K562 (cell line): ENCODE results near the gene ZFR2. TPM values are rescaled to one million over a fixed set of nuclear protein-coding genes. Genes with fewer than 3 reads are reported as not detected.
A peak's percentile ranks its signal among the peaks of the same experiment; 100 is the strongest.

Experiments used
- ATF7 ChIP-seq: fragments of 450-650 bp; IDR thresholded peaks from 2 replicates; pipeline ENCODE4 v1.7.1; 2014; ENCODE audit warnings: mild to moderate bottlenecking, moderate library complexity
- EGR1 ChIP-seq: fragments of 450-650 bp; conservative IDR thresholded peaks from 2 replicates; pipeline ENCODE4 v1.6.1; 2017; ENCODE audit warnings: mild to moderate bottlenecking
- ELF1 ChIP-seq: fragments of 200-800 bp; sonication (Bioruptor generic); IDR thresholded peaks from 2 replicates; pipeline ENCODE4 v1.6.1; 2016; ENCODE audit warnings: missing genetic modification characterization, missing compliant biosample characterization
- KAT2B ChIP-seq: IDR thresholded peaks from one replicate; pipeline ENCODE4 v1.6.1; 2012; ENCODE audit warnings: low read depth, mild to moderate bottlenecking, control low read depth, inconsistent platforms, low read length, moderate library complexity
- LCOR ChIP-seq: sonication (generic); formaldehyde crosslinking; IDR thresholded peaks from 2 replicates; pipeline ENCODE4 v1.8.0; 2022; ENCODE audit warnings: mild to moderate bottlenecking, missing genetic modification reagents
- REST ChIP-seq, 2 experiments: fragments of 450-650 bp; formaldehyde crosslinking in 1 of 2; IDR thresholded peaks; 2 replicates each; pipeline versions ENCODE4 v1.4.0 to v1.6.1; 2014 to 2020; ENCODE audit warnings: mild to moderate bottlenecking in 2 of 2, borderline replicate concordance in 1 of 2, low read depth in 1 of 2
- SMC3 ChIP-seq: conservative IDR thresholded peaks from 2 replicates; pipeline ENCODE4 v1.6.1; 2011; ENCODE audit warnings: low read depth, low read length, improper control_type of control experiment; ENCODE audit not compliant: insufficient read depth
- STAG1 ChIP-seq: sonication (generic); formaldehyde crosslinking; IDR thresholded peaks from 2 replicates; pipeline ENCODE4 v1.5.0; 2020; ENCODE audit warnings: missing genetic modification reagents, borderline replicate concordance
- polyA plus RNA-seq, 8 experiments: library from polyadenylated mRNA; depleted of rRNA in 4 of 8; stranded (reverse) in 5 of 8; unstranded in 3 of 8; fragments of >200 nt; fragmentation: Nextera tagmentation in 2 of 8; fragmentation: Illumina TruSeq in 1 of 8; extraction: Ambion mirVana in 2 of 8; extraction: Trizol in 1 of 8; gene quantifications; 2 replicates each; pipeline versions ENCODE4 v1.2.1 to v1.2.3, GENCODE V29; 2011 to 2014; ENCODE audit warnings: inconsistent platforms in 1 of 8, missing spikeins in 1 of 8
- total RNA-seq, 7 experiments: library from RNA; depleted of rRNA in 6 of 7; stranded (reverse); fragments of >200 nt in 6 of 7; fragmentation: Illumina TruSeq in 2 of 7; extraction: Trizol in 2 of 7; gene quantifications; 2 replicates each; pipeline versions ENCODE4 v1.2.1 to v1.2.3, GENCODE V29; 2011 to 2021; ENCODE audit warnings: low replicate concordance in 1 of 7
- TF ChIP-seq, protein P1 (sequence below): fragments of 450-650 bp; IDR thresholded peaks from 2 replicates; pipeline ENCODE4 v1.6.1; 2014; ENCODE audit warnings: low read depth, mild to moderate bottlenecking, moderate library complexity, borderline replicate concordance
- TF ChIP-seq, protein P2 (sequence below): sonication (generic); formaldehyde crosslinking; IDR thresholded peaks from 2 replicates; pipeline ENCODE4 v1.8.1; 2023; ENCODE audit warnings: mild to moderate bottlenecking, missing genetic modification reagents
- TF ChIP-seq, protein P3 (sequence below): sonication (generic); formaldehyde crosslinking; IDR thresholded peaks from 2 replicates; pipeline ENCODE4 v1.9.0; 2022; ENCODE audit warnings: mild to moderate bottlenecking, missing genetic modification reagents

Gene ZFR2
- total and polyA plus RNA-seq, 9 of the 15 experiments (the other 6 are each of a cell fraction or from before 2014, with no cell fraction given) = 0.03 to 0.59 (median 0.07) TPM; not detected in 6

DNA sequence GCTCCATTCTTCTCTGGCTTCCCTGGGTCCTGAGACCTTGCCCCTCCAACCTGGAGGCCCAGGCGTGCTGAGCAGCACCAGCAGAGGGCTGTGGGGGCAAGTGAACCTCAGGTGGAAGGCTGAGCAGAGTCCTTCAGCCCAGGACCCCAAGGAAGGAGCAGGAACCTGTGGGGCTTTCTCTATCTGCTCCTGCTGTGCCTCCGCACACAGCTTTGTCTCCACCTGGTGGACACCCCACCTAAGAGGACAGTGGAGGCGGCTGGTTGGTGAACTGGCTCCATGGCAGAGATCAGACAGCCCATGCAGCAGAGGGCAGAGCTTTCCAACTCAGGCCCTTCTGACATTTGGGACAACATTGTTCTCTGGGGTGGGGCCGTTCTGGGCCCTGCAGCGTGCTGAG lies 19.7 kb downstream of the ZFR2 start (continued):
- peak; percentile 13; the same call in 1 of the 2 replicates for TF ChIP-seq ATF7
- TF ChIP-seq LCOR = 0 out of 2 replicates have a peak, but pooled peaks have one; percentile 26
- peak; percentile 79 for TF ChIP-seq REST (IDR thresholded peaks at IDR 0.05; ENCODE audit: borderline replicate concordance)
- no peak for TF ChIP-seq REST (CRISPR knock-in tag; IDR thresholded peaks at IDR 0.05; ENCODE audit: low read depth)
- TF ChIP-seq, protein P1, sequence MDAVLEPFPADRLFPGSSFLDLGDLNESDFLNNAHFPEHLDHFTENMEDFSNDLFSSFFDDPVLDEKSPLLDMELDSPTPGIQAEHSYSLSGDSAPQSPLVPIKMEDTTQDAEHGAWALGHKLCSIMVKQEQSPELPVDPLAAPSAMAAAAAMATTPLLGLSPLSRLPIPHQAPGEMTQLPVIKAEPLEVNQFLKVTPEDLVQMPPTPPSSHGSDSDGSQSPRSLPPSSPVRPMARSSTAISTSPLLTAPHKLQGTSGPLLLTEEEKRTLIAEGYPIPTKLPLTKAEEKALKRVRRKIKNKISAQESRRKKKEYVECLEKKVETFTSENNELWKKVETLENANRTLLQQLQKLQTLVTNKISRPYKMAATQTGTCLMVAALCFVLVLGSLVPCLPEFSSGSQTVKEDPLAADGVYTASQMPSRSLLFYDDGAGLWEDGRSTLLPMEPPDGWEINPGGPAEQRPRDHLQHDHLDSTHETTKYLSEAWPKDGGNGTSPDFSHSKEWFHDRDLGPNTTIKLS = 0 out of 2 replicates have a peak, but pooled peaks have one; percentile 17
- peak; percentile 79; the same call in 1 of the 2 replicates for TF ChIP-seq STAG1 (CRISPR knock-in tag)
- no peak for TF ChIP-seq KAT2B
- TF ChIP-seq, protein P2, sequence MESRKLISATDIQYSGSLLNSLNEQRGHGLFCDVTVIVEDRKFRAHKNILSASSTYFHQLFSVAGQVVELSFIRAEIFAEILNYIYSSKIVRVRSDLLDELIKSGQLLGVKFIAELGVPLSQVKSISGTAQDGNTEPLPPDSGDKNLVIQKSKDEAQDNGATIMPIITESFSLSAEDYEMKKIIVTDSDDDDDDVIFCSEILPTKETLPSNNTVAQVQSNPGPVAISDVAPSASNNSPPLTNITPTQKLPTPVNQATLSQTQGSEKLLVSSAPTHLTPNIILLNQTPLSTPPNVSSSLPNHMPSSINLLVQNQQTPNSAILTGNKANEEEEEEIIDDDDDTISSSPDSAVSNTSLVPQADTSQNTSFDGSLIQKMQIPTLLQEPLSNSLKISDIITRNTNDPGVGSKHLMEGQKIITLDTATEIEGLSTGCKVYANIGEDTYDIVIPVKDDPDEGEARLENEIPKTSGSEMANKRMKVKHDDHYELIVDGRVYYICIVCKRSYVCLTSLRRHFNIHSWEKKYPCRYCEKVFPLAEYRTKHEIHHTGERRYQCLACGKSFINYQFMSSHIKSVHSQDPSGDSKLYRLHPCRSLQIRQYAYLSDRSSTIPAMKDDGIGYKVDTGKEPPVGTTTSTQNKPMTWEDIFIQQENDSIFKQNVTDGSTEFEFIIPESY (CRISPR knock-in tag) = 0 out of 2 replicates have a peak, but pooled peaks have one; percentile 33
- no peak for TF ChIP-seq ELF1 (tag)
- peak; percentile 79 for TF ChIP-seq SMC3
- peak; percentile 28; the same call in 1 of the 2 replicates for TF ChIP-seq EGR1
- TF ChIP-seq, protein P3, sequence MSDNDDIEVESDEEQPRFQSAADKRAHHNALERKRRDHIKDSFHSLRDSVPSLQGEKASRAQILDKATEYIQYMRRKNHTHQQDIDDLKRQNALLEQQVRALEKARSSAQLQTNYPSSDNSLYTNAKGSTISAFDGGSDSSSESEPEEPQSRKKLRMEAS (CRISPR knock-in tag) = no peak
